Sciatic nerve (tissue), 2 donors: ENCODE measurements around the gene ADORA1. TPM values are rescaled to one million over a fixed set of nuclear protein-coding genes. Genes with fewer than 3 reads are reported as not detected.

Experiments used
- ATAC-seq: fragments of 200-7000 bp; cut with Tn5 transposase; one replicate; pipeline ENCODE4 v1.9.1; 2020; ENCODE audit warnings: mild to moderate bottlenecking, moderate library complexity
- DNase-seq: peaks from one replicate; pipeline ENCODE4 v3.0.0-alpha.2; 2020; ENCODE audit warnings: low spot score
- intact Hi-C: fragments of 100-400 bp; cut with DNase I; formaldehyde crosslinking; loops from one replicate; pipeline ENCODE4 v1.14.2; 2022
- total RNA-seq: library from RNA; stranded (reverse); fragmentation: NEBNext Ultra II Directional; extraction: Animal tissue kit (Norgen Biotek cat#: 25700); gene quantifications from one replicate; pipeline ENCODE4 v1.2.1, GENCODE V29; 2021
- donor health status: DM: no; HTN: no; CAD: no.
- donor health status: DM: no; HTN: no; CAD: no.

ADORA1 gene
- total RNA-seq, 1 donor from 2014 or later: 1.8 TPM

DNA sequence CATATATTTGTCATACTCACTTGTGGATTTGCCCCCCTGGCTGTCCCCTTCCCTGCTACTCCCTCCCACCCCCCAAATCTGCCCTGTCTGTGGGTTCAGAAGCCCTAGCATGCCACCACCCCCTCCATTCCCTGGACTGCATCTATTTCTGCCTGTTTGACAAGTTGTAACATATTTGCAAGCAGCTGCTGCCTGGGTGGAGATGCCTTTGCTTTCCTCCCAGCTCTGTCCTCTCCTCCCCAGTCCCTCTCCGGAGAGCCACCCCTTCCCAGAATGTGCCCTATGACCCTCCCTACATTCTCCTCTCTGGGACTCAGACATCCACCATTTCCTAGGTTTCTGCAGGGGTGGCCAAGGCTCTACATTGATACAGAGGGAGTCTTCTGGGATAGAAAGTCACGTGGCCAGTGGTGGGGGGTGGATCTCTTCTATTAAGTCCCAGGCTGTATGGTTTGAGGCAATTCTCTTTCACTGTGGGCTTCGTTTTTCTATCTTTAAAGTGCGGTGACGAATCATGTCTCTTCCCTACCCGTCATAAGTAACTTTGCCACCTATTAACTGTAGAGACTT, 35.7 kb upstream of the ADORA1 start:
- ATAC-seq (no peak), DNase-seq (no peak)
- intact Hi-C loops: no loop called here

DNA sequence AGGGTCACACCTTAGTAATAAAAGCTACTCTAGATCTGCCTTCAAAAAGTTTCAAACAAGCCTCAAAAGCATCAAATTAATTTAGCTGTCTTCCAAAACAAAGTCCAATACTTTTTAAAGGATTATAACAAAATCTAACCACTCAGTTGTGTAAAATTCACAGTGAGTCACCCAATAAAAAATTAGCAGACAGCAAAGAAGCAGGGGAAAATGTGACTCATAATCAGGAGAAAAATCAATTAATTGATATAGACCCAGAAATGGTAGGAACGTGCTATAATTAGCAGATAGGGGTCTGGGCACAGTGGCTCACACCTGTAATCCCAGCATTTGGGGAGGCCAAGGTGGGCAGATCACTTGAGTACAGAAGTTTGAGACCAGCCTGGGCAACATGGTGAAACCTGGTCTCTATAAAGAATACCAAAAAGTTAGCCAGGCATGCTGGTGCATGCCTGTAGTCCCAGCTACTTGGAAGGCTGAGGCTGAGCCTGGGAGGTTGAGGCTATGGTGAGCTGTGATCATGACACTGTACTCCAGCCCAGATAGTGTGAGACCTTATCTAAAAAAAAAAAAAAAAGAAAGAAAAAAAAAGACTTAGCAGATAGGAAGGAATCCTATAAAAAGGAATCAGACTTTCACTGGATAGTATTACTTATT, 33.6 kb upstream of the ADORA1 start:
- ATAC-seq (no peak), DNase-seq (no peak)
- intact Hi-C loops: no loop called here

DNA sequence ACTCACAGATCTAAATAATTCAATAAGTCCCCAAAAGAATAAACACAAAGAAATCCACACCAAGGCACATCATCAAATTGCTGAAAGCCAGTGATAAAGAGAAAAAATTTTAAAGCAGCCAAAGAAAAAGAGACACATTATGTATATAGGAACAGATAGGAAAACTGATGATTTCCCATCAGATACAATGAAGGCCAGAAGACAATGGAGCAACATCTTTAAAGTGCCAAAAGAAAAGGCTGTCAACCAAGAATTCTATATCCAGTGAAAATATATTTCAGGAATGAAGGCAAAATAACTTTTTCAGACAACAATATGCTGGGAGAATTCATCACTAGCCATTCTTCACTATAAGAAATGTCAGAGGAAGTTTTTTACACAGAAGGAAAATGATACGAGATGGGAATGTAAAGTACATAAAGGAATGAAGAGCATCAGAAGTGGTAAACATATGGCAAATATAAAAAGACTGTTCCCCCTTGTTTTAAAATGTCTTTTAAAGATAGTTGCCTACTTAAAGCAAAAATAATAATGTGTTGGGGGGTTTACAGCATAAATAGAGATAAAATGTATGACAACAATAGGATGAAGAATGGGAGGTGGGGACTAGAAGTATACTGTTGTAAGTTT, 32.4 kb upstream of the ADORA1 start:
- DNase-seq: no peak
- no peak for ATAC-seq
- intact Hi-C loops: no loop called here

DNA sequence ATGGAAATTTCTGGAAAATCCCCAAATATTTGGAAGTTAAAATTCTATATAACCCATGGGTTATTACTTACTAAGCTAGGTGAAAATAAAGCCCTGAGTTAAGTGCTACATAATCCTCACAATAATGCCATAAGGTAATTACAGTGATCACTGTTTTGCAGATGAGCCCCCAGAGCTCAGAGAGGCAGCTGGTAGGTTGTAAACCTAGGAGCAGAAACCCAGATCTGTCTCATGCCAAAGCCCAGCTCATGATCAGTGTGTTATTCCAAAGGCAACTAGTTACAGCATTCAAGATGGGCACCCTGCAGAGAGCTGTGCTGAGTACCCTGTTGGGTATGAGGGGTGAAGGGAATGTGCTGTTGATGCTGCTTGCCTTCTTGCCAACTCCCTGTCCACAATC, 31.0 kb upstream of the ADORA1 start:
- intact Hi-C loops: no loop called here
- DNase-seq (no peak), ATAC-seq (no peak)

DNA sequence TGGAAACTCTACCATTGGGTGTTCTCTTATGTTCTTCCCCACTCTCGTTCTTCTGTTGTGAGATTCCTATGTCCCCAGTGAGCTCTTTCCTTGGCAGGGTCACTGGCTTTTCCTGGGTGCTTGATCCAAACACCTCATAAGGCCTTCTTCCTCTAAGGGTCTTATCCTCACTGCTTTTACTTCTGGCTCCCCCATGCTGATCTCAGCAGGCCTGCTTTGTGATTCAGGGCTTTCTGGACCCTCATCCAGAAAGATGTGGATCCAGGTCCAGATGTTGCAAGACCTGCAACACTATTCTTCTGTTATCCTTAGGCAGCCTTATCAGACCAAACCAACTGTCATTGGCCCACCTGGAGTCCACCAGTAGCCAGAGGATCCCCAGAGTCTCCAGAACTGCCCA, 30.5 kb upstream of the ADORA1 start:
- intact Hi-C loops: no loop called here
- DNase-seq (no peak), ATAC-seq (no peak)

DNA sequence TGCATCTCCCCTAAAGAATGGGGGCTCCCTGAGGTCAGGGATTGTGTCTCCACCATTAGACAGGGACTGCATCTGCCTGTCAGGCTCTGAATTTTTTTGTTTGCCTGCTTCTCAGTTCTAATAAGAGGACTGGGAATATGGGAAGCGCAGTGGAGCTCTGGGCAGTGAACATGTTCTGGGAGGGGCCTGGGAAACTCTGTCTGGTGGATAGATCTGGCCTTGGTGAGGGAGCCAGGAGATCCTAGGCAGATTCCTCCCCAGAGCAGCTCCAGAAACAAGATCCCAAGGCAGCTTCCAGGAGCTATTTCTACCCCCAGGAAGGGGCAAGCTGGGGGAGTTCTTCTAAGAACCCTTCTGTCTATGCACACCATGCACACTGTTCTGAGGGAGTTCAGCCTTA, 29.1 kb upstream of the ADORA1 start:
- DNase-seq: no peak
- ATAC-seq: no peak
- intact Hi-C loops: no loop called here

DNA sequence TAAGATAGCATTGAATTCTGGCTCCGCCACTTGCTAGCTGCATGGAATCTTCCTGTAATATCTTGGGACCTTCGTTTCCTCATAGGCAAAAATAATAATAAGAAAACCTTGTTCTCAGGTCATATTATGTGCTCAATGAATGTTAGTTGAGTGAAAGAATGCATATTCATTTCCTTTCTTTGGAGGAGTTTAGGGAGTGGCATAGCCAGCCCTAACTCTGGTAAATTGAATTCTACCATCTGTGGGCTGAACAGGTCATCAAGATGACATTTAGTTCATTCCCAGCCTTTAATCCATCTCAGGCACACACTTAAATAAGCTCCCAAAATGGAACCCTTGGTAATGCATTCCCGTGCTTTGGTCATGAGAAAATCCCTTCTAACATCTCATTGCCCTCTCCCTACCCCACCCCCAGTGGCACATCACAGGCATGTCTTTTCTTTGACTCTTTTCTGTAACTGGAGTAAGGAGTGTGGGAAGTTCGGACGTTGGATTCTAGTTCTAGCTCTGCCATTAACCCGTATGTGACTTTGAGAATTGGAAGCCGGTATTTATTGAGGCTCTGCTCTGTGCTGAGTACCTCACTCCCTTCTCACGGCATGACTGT, 28.5 kb upstream of the ADORA1 start:
- intact Hi-C loops: no loop called here
- ATAC-seq (no peak), DNase-seq (no peak)

DNA sequence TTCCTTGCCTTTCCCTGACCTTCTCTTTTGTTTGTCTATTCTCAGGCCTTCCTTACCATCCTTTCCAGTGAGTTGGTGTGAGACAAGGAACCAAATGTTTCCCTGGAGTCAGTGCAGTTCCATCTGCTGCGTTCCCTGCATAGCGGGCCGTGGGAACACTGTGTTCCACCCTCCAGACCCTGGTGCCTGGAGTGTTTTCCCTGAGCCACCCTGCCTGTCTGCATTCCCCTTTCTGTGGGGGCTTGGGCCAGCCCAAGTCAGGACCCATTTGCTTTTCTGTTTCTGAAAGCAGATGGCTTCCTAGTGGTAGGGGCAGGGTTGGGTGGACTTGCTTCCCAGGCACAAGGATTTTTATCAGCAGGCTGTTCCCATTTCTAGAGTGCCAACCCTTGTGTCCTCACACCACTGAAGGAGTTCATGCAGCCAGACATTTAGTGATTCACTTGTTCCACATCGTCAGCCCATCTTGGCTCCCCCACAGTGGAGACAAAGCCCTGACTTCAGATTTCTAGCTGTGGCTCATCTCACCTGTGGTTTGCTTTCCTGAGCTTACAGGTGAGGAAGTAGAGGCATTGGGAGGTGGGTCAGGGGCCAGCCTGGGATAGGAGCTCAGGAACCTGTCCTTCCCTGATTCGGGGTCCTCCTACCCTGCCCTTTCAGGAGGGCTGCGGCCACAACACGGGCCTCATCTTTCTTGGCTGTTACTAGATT, 27.6 kb upstream of the ADORA1 start:
- DNase-seq (no peak), ATAC-seq (no peak)
- intact Hi-C loops: no loop called here

DNA sequence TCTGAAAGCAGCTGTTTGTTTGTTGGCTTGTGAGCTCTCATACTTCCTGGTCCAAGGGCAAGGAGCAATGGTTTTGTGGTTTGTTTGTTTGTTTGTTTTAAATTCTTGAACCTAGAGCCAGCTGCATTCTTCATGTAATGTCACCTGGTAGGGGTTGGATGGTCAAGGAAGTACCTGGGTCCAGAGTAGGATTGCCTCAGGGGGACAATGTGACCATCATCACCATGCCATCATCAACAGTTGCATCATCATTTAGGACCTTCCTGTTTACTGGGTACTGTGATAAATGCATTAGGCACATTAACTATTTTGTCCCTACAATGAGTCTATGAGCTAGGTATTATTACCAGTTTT, 27.0 kb upstream of the ADORA1 start:
- DNase-seq (no peak), ATAC-seq (no peak)
- intact Hi-C loops: no loop called here

DNA sequence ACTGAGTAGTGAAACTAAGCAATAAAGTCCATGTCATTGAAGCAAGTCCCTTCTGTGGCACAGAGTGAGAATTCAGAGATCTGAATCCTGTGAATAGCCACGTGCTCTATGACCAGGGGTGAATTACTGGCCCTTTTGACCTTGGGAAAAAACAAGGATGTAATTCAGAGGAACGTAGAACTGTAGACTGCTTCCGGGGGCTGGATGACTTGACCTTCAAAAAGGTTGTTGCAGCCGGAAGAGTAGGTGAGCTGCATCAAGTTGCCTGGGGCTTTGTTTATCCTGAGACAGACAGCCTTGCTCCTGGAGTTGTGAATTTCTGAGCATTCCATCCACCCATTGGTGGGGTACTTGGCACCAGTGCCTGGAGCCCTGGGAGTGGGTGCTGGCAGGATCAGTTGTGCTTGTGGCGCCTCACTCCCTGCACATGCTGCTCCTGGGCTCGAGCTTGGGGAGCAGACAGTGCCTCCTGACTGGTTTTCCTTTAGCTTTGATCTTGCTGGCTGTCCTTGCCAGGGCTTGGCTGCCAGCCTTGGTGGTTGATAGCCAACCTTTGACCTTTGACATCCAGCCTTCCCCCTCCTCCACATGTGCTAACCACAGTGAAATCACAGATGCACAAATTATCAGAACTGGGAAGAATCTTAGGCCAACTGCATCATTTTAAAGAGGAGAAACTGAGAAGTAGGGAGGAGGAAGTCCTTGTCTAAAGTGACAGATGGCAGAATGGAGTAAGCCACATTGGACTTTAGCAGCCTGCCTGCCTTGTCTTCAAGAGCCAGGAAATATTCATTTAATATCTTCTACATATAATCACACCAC, 25.5 kb upstream of the ADORA1 start:
- no peak for ATAC-seq
- intact Hi-C loops: no loop called here
- DNase-seq: no peak

DNA sequence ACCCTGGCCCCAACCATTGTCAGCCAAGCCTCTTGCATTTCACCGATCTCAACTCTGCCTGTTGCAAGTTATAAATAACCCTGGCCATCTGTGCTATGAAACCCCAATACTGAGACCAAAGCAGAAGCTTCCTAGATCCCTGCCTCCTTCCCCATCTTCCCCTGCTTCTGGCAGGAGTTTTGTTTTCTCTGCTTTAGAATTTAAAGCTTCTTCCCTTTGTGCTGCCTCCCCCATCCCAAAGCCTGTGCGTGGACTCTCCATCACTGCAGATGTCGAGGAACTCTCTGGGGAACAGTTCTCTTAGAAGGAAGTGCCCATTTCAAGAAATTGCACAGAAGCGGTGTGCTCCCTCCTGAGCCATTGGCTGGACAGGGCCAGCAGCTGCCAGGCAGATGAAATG, 24.3 kb upstream of the ADORA1 start:
- ATAC-seq: no peak
- DNase-seq: no peak
- intact Hi-C loops: no loop called here

DNA sequence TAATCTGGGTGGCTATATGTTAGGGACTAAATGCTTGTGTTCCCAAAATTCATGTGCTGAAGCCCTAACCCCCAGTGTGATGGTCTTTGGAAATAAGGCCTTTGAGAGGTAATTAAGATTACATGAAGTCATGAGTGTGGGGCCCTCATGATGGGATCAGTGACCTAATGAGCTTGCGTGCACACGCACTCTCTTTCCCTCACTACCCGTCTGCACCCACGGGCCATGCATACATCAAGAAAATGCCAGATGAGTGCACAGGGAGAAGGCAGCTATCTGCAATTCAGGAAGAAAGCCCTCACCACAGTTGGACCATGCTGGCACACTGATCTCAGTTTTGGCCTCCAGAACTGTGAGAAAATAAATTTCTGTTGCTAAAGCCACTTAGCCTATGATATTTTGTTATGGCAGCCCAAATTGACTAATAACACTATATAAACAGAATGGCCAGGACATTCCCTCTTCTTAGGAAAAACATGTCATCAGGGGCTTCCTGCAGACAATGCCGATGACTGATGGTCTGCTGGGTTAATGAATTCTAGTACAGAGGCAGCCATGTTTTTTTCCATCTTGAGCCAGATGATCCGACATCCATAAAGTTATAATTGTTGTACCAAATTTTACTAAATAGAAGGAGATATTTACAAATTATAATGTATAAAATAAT, 23.6 kb upstream of the ADORA1 start:
- intact Hi-C loops: no loop called here
- DNase-seq (no peak), ATAC-seq (no peak)

DNA sequence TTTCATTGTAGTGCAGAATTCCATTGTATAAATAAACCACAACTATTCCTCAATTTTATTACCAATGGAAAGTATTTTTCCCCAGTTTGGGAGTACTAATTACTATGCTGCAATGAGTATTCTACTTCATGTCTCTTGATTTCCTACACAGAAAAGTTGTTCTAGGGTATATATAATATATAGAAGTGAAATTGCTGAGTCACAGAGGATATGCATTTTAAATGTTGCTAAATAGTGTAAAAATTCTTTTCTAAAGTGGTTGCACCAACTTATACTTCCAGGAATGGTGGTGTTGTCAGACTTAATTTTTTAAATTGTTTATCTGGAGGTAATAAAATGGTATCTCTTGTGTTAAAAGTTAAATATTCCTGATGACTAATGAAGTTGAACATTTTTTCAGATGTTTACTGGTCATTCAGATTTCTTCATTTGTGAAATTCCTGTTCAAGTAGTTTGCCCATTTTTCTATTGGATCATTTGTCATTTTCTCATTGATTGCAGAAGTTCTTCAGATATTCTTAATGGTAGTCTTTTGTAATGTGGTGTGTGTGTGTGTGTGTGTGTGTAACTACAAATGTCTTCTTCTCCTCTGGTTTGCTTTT, 22.6 kb upstream of the ADORA1 start:
- ATAC-seq: no peak
- intact Hi-C loops: no loop called here
- DNase-seq: no peak

DNA sequence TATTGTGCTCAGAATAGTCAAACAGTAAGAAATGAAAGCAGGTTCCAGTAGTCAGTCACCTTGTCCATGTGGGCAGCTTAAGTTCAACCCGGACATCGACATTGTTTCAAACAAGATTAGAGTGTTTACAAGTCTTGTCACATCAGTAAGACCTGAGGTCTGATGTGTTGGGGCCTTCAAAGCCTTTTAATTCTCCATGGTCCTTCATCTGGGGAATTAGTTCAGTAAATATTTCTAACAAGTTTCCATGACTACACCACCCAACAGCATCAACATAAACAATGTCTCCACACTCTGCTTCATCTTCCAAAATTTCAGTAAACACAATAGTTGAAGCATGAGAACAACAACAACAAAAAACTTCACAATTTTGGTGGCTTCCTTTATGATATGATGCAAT, 15.1 kb upstream of the ADORA1 start:
- DNase-seq: no peak
- intact Hi-C loops: no loop called here
- ATAC-seq: no peak

DNA sequence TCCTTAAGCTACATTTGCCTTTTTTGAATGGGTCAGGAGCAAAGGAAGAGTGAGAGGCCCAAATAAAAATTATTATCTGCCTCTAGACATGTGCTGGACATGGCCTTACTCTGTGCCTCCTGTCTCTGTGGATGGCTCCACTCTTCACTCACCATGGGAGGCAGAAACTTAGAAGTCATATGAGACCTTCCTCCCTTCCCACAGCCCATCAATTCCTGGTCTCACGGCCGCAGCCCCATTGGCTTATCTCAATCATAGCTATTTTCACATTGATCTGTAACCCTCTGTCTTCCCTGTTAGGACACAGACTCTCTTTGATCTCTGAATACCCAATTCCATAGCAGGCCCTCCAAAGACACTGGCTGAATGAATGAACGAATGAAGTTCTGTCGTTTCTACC, 14.2 kb upstream of the ADORA1 start:
- intact Hi-C loops: no loop called here
- DNase-seq (no peak), ATAC-seq (no peak)

DNA sequence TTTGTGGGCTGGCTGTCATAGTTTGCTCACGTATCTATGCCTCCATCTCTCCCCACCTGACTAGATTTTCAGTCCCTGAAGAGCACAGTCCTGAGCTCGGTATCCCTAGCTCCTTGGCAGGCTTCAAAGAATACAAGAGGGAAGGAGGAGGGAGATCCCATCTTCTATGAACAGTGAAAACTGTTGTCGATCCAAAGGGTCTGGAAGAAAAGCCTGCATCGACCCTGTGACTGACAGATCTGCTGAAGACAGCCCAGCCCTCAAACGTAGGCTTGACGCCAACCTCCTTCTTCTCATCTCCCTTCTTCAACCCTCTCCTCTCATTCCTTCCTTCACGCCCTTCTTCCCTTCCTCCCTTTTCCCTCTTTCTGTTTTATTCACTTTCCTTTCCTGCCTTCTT, 13.3 kb upstream of the ADORA1 start:
- ATAC-seq (no peak), DNase-seq (no peak)
- intact Hi-C loops: no loop called here

DNA sequence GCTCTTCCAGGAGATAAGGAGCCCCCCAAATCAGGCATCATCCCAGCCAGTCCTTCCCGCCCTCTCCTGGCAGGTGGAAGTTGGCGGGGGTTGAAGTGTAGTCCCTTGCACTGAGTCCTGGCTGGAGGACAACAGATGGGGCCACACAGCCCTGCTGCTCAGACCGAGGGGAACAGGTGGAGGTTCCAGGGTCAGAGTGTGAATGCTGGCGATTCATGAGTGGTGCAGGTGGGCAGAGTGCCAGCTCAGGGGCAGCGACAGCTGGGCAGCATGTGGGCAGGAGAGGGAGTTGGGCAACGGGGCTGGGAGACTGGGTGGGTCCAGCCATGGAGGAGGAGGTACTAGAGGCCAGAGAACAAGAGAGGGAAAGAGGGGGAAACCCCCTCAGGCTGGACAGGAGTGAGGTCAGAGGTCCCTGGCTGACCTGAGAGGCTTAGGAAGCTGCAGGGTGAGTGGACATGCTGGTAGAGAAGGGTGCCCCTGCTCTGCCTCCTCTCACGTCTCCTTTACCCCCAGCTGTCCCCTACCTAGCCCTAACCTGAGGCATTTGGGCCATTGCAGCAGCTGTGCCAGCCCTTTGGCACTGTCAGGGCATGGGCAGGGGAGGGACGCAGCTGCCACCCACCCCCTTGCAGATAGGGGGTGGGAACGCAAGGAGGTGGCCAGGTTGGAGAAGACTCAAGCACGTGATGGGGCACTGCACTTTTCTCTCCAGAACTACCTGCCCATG, 11.3 kb upstream of the ADORA1 start:
- DNase-seq (no peak), ATAC-seq (no peak)
- intact Hi-C loops: loop anchor here (5.0 kb wide), 1 partner anchor 101 kb away; no protein-coding TSS in a partner anchor
